Keratinocyte (primary cell): ENCODE results near the gene TECTB. TPM values are rescaled to one million over a fixed set of nuclear protein-coding genes. Genes with fewer than 3 reads are reported as not detected.

ENCODE experiments used
- DNase-seq: peaks from one replicate; pipeline ENCODE4 v3.0.0-alpha.2; 2011; ENCODE audit warnings: low read depth, missing footprints, low spot score
- FAIRE-seq: peaks from 2 replicates; lab custom pipeline; 2011; peaks lifted over from hg19 to GRCh38; lab: Jason Lieb, UNC
- H2AFZ ChIP-seq: 2 replicates; pipeline ENCODE4 v1.6.0; 2012; ENCODE audit warnings: low read length, control low read depth, inconsistent platforms; ENCODE audit not compliant: control insufficient read depth
- H3K27ac ChIP-seq: 2 replicates; pipeline ENCODE4 v1.5.1; 2011; ENCODE audit warnings: low read length; ENCODE audit not compliant: control insufficient read depth, insufficient read depth
- H3K27me3 ChIP-seq: 3 replicates; pipeline ENCODE4 v1.6.0; 2011; ENCODE audit warnings: low read length; ENCODE audit not compliant: control insufficient read depth, insufficient read depth; ENCODE audit errors: extremely low read depth
- H3K36me3 ChIP-seq, 2 experiments: 2 replicates in 1 of 2; 3 replicates in 1 of 2; pipeline ENCODE4 v1.5.1; 2011; ENCODE audit warnings: low read length in 2 of 2, mild to moderate bottlenecking in 1 of 2; ENCODE audit not compliant: control insufficient read depth in 2 of 2, insufficient read depth in 2 of 2; ENCODE audit errors: extremely low read depth in 1 of 2
- H3K4me1 ChIP-seq: 3 replicates; pipeline ENCODE4 v1.5.1; 2011; ENCODE audit warnings: low read length; ENCODE audit not compliant: control insufficient read depth, insufficient read depth; ENCODE audit errors: extremely low read depth
- H3K4me2 ChIP-seq: 3 replicates; pipeline ENCODE4 v1.6.0; 2011; ENCODE audit warnings: low read depth, low read length; ENCODE audit not compliant: control insufficient read depth, insufficient read depth; ENCODE audit errors: extremely low read depth
- H3K4me3 ChIP-seq, 3 experiments: fragments of 200-600 bp in 1 of 3; sonication (generic) in 1 of 3; 2 replicates in 2 of 3; 3 replicates in 1 of 3; pipeline ENCODE4 v1.5.1; 2011 to 2016; ENCODE audit warnings: low read length in 3 of 3, mild to moderate bottlenecking in 3 of 3, control low read depth in 2 of 3, inconsistent platforms in 1 of 3, low read depth in 1 of 3, mixed read lengths in 1 of 3, mixed run types in 1 of 3, moderate library complexity in 1 of 3; ENCODE audit not compliant: control insufficient read depth in 2 of 3, insufficient read depth in 2 of 3; ENCODE audit errors: extremely low read depth in 1 of 3
- H3K79me2 ChIP-seq: 2 replicates; pipeline ENCODE4 v1.6.0; 2012; ENCODE audit warnings: low read length; ENCODE audit not compliant: control insufficient read depth, insufficient read depth
- H3K9ac ChIP-seq: 3 replicates; pipeline ENCODE4 v1.6.0; 2011; ENCODE audit warnings: low read length; ENCODE audit not compliant: control insufficient read depth, insufficient read depth; ENCODE audit errors: extremely low read depth
- H3K9me1 ChIP-seq: 3 replicates; pipeline ENCODE4 v1.6.0; 2011; ENCODE audit warnings: low read length; ENCODE audit not compliant: control insufficient read depth, insufficient read depth; ENCODE audit errors: extremely low read depth
- H3K9me3 ChIP-seq: 2 replicates; pipeline ENCODE4 v1.5.1; 2012; ENCODE audit warnings: low read depth, low read length; ENCODE audit not compliant: control insufficient read depth
- H4K20me1 ChIP-seq: 3 replicates; pipeline ENCODE4 v1.6.0; 2011; ENCODE audit warnings: low read length; ENCODE audit not compliant: control insufficient read depth, insufficient read depth; ENCODE audit errors: extremely low read depth
- EZH2 ChIP-seq: IDR thresholded peaks from one replicate; pipeline ENCODE4 v1.6.1; 2012; ENCODE audit warnings: inconsistent platforms, mild to moderate bottlenecking, low read length, moderate library complexity
- dilution Hi-C: fragments of 300-500 bp; cut with MboI; formaldehyde crosslinking; loops from one replicate; pipeline ENCODE4 v1.7.0; 2020; ENCODE audit warnings: low sequenced_read_pairs; ENCODE audit not compliant: extremely low pct_ligation_motif_present
- polyA plus RNA-seq, 5 experiments: library from polyadenylated mRNA; depleted of rRNA in 3 of 5; stranded (reverse) in 3 of 5; stranded (forward) in 1 of 5; unstranded in 1 of 5; fragments of >200 nt; gene quantifications; 1 replicate in 1 of 5; 2 replicates in 3 of 5; 3 replicates in 1 of 5; pipeline versions ENCODE4 v1.2.1 to v1.2.3, GENCODE V29; 2011 to 2012; ENCODE audit warnings: missing spikeins in 2 of 5, low read depth in 1 of 5, low replicate concordance in 1 of 5
- TF ChIP-seq, protein P1 (sequence below), 3 experiments: IDR thresholded peaks in 1 of 3; conservative IDR thresholded peaks in 1 of 3; optimal IDR thresholded peaks in 1 of 3; 2 replicates in 2 of 3; 3 replicates in 1 of 3; pipeline versions ENCODE3 to v1.5.1; 2011; ENCODE audit warnings: low read length in 3 of 3, mild to moderate bottlenecking in 3 of 3, moderate library complexity in 2 of 3, control low read depth in 1 of 3, inconsistent platforms in 1 of 3; ENCODE audit not compliant: insufficient read depth in 2 of 3; ENCODE audit errors: extremely low read depth in 1 of 3

The TECTB gene
- polyA plus RNA-seq, 1 donor (not counting 4 experiments of a cell fraction or from before 2014, with no cell fraction given): not detected

DNA sequence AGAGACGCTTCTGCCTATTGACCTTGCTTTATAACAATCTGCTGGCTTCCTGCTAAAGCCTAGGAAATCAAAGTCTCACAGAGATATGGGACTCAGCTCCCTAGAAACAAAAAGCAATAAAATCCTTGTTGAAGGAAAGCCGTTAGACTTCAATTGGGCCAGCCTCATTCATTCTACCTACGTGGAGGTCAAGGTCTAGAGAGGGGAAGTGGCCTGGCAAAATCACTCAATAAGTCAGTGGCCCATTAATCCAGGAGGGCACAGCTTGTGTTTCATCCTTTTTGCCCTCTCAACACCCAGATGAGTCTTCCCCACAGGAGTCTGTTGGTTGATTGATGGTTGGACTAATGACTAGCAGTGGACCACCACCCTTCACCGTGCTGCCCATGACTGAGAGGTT is 50.3 kb downstream of the TECTB start:
- Histone ChIP-seq H3K9me3 (no peaks in the 10 kb centered on the region), H4K20me1 (no peaks in the 10 kb centered on the region), H3K27me3 (no peaks in the 10 kb centered on the region), H3K4me3 (no peak overlapping the region), H3K4me1 (no peaks in the 10 kb centered on the region), H3K9me1 (no peaks in the 10 kb centered on the region), H3K27ac (no peak overlapping the region), H2AFZ (no peak overlapping the region), H3K4me2 (no peak overlapping the region), H3K36me3 (no peaks in the 10 kb centered on the region), H3K79me2 (no peaks in the 10 kb centered on the region), H3K9ac (no peak overlapping the region)
- DNase-seq (no peak), FAIRE-seq (no peak)
- no peak for TF ChIP-seq EZH2
- TF ChIP-seq, protein P1, sequence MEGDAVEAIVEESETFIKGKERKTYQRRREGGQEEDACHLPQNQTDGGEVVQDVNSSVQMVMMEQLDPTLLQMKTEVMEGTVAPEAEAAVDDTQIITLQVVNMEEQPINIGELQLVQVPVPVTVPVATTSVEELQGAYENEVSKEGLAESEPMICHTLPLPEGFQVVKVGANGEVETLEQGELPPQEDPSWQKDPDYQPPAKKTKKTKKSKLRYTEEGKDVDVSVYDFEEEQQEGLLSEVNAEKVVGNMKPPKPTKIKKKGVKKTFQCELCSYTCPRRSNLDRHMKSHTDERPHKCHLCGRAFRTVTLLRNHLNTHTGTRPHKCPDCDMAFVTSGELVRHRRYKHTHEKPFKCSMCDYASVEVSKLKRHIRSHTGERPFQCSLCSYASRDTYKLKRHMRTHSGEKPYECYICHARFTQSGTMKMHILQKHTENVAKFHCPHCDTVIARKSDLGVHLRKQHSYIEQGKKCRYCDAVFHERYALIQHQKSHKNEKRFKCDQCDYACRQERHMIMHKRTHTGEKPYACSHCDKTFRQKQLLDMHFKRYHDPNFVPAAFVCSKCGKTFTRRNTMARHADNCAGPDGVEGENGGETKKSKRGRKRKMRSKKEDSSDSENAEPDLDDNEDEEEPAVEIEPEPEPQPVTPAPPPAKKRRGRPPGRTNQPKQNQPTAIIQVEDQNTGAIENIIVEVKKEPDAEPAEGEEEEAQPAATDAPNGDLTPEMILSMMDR (optimal IDR thresholded peaks at IDR 0.05 in 1 of 3, IDR thresholded peaks at IDR 0.05 in 1 of 3, conservative IDR thresholded peaks at IDR 0.05 in 1 of 3; ENCODE audit: extremely low read depth in 1 of 3, insufficient read depth in 2 of 3, low read length in 3 of 3): no peak
- dilution Hi-C loops: no loop called here

- no peak for FAIRE-seq
- Histone ChIP-seq H3K27me3 (no peaks in the 10 kb centered on the region), H3K4me2 (no peak overlapping the region), H3K4me3 (no peak overlapping the region), H3K9me3 (no peaks in the 10 kb centered on the region), H3K79me2 (no peaks in the 10 kb centered on the region), H3K27ac (no peak overlapping the region), H3K9ac (no peak overlapping the region), H3K36me3 (no peaks in the 10 kb centered on the region), H3K9me1 (no peaks in the 10 kb centered on the region), H3K4me1 (no peaks in the 10 kb centered on the region), H4K20me1 (no peaks in the 10 kb centered on the region), H2AFZ (no peak overlapping the region)
- TF ChIP-seq EZH2: no peak
- TF ChIP-seq, protein P1 (optimal IDR thresholded peaks at IDR 0.05 in 1 of 3, IDR thresholded peaks at IDR 0.05 in 1 of 3, conservative IDR thresholded peaks at IDR 0.05 in 1 of 3; ENCODE audit: extremely low read depth in 1 of 3, insufficient read depth in 2 of 3, low read length in 3 of 3): no peak
- dilution Hi-C loops: no loop called here
- no peak for DNase-seq
Observed at GRCh38 chr10:112335111-112335867, 52.1 kb downstream of the TECTB start.
